CD4-positive, alpha-beta T cell treated with Interleukin-4 for 1 hour (primary cell): ENCODE measurements around the gene AASDH.
A peak's percentile ranks its signal among the peaks of the same experiment; 100 is the strongest.

Experiments
- DNase-seq, 2 donors: peaks; one replicate each; pipeline ENCODE4 v3.0.0-alpha.2; 2020 to 2022

Gene AASDH, protein sequence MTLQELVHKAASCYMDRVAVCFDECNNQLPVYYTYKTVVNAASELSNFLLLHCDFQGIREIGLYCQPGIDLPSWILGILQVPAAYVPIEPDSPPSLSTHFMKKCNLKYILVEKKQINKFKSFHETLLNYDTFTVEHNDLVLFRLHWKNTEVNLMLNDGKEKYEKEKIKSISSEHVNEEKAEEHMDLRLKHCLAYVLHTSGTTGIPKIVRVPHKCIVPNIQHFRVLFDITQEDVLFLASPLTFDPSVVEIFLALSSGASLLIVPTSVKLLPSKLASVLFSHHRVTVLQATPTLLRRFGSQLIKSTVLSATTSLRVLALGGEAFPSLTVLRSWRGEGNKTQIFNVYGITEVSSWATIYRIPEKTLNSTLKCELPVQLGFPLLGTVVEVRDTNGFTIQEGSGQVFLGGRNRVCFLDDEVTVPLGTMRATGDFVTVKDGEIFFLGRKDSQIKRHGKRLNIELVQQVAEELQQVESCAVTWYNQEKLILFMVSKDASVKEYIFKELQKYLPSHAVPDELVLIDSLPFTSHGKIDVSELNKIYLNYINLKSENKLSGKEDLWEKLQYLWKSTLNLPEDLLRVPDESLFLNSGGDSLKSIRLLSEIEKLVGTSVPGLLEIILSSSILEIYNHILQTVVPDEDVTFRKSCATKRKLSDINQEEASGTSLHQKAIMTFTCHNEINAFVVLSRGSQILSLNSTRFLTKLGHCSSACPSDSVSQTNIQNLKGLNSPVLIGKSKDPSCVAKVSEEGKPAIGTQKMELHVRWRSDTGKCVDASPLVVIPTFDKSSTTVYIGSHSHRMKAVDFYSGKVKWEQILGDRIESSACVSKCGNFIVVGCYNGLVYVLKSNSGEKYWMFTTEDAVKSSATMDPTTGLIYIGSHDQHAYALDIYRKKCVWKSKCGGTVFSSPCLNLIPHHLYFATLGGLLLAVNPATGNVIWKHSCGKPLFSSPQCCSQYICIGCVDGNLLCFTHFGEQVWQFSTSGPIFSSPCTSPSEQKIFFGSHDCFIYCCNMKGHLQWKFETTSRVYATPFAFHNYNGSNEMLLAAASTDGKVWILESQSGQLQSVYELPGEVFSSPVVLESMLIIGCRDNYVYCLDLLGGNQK

DNA sequence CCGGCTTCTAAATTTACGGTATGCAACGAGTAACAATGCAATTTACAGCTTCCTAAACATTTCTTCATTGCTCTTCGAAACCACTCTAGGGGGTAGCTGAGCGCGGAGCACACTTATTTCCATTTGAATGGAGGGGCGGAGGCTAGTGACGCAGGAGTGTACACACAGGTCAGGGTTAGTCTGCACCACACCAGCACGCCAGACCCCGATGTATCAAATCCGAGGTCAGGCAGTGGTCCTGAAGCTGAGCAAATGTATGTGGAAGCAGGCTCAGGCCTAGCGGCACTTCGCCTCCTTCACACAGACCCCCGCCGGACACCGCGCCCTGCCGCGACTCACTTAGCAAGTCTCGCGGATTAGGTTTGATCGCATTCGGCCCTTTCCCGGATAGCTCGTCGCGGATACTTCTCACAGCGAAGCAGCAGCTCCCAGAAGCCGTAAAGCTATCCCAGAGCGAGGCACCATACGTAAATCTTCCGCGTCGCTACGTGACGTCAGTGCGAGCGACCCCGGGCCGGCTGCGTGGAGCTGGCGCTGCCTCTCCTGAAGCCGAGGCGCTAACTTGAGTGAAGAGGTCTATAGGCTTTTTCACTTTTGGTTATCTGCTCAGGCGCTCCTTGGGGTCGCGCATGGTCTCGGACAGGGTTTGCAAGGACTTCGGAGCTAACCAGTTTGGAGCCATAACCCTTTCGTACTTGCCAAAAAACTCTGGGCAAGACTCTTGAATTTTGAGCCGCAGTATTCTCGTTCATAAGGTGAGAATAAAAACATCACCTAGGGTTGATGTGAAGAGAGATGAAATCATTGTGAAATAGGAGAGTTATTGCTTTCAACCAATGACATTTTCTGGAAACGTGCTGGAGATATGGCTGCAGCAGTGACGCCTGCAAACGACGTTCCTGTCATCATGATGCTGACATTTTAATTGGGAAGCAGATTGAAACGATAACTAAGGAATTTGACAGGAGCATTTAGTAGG lies at the start of gene AASDH:
TSS of gene AASDH (minus strand) at position 469 of the 979 bp plus-strand sequence. CDS start 3,192 bp downstream, outside the sequence.
- DNase-seq: peak; percentile 95 to 96

DNA sequence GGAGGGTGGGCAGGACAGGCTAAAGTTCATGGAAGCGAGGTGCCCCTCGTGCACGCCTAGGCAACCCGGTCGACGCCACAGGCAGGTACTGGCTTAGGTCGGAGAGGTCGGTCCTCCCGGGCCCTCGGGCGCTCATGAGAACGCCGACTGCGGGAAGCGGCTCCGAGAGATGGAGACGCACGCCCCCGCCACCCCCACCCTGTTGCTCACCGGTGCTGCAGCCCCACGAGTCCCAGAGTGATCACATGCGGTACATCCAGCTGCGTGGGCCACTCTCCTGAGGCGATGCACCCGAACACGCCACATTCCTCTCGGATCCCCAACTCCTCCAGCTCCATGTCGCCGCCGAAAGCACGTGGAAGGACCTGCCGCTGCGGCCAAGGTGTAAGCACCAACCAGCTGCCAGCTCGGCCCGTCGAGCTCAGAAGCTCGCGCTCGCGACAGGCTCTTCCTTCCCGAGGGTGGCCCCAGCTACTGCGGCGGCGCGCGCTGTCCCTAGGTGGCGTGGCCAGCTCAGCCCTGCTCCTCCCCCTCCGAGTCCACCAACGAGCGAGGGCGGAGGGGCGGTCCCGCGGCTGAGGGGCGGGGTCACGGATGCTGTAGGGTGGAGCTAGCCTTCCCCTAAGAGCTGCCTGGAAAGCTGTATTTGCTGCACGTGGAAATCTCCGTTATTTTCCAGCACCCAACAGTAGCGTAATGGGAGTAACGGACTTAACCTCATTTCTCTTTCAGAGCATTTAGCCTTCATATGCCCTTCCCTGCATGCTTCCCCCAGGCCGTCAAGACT lies 48.0 kb upstream of the AASDH start, which contains the start of gene PPAT:
TSS of gene PPAT (minus strand) at position 476 of the 787 bp plus-strand sequence. CDS start at position 338, 138 bp downstream.
- peak; percentile 97 to 98 for DNase-seq

DNA sequence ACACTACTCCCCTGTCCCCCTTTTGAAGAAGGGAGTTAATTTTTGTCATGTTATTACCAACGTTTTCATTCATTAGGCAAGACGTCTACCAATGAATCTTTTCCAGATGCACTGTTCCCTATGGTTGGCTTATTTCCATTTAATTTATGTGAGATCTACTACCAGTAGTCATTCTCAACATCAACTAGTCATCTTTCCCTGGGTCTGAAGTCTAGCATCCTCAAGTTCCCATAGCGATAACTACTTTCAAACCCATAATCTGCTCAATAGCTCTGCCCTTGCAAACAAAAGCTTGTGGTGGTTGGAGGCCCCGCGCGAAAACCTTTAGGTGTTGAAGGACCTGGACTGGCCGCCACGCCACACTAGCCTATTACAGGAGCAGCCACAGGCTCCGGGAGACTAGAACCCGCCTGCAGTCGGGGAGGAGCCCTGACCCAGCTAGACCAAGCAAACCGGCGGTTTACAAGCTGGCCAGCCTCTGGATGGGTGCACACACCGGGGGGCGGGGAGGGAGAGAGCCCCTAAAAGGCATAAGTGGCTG lies 47.4 kb upstream of the AASDH start:
- DNase-seq: peak in 1 of 2 donors; percentile 18

DNA sequence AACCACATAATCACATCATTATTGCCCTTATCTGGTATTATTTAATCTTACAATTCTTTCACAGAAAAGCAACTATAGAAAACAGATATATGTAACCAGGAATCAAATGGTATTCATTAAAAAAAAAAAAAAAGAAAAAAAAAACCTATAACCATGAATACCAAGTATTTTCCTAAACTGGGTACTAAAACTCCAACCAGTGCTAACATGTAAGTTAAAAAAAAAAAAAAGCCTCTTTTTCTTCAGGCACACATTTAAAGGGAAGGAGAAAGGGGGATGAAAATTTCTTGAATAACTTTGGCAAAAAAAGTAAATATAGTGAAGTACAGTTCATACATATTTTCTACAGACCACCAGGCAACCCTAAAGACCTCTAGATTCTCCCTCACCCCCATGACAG lies 46.0 kb upstream of the AASDH start:
- no peak for DNase-seq

DNA sequence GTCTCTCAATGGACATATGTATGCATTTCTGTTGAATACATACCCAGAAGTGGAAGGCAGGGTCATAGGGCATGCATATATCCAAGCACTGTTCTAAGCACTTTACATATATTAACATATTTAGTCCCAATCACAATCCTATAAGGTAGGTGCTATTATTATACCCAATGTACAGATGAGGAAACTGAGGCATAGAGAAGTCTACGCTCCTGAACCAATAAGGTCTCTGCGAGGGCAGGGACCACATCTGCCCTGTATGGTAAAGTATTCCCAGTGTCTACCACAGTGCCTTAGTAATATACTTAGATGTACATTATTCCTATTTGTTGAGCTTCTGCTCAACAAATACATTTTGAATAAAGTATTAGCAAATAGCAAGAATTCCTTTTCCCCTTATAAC lies 42.9 kb upstream of the AASDH start:
- no peak for DNase-seq

DNA sequence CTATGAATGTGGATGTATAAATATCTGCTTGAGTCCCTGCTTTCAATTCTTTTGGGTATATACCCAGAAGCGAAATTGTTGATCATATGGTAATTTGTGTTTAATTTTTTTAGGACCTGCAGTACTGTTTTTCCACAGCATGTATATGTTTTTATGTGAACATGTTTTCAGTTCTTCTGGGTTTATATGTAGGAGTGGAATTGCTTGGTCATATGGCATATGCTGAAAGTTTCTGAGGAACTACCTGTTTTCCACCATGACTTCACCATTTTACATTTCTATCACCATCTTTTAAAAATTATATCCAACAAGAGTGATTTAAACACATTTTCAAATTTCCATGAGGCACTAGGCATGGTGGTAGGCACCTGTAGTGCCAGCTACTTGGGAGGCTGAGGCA lies 39.9 kb upstream of the AASDH start:
- DNase-seq: no peak

DNA sequence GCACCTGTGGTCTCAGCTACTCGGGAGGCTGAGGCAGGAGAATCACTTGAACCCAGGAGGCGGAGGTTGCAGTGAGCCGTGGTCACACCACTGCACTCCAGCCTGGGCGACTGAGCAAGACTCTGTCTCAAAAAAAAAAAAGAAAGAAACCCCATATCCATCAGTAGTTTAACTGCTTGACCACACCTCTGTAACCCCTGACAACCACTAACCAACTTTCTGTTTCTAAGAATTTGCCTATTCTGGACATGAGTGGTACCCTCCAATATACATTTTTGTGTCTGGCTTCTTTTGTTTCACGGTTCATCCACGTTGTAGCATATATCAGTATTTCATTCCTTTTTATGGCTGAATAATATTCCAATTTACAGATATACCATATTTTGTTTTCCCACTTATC lies 39.0 kb upstream of the AASDH start:
- no peak for DNase-seq

DNA sequence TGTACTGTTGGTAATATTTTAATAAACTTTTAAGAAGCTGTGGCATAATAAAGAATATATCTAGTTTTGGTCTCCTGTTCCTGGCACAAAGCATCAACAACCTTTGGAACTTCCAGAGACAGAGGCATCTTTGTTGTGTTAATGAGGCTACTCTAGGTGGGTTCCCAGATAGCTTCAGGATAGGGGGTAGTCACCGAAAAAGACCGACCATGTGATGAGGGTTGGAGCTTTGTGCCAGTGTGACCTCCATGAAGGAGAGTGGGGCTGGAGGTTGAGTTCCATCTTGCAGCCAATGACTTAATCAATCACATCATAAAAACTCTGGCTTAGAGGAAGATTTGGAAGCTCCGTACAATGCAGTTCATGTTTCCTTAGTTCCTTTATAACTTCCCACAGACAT lies 38.2 kb upstream of the AASDH start:
- no peak for DNase-seq

DNA sequence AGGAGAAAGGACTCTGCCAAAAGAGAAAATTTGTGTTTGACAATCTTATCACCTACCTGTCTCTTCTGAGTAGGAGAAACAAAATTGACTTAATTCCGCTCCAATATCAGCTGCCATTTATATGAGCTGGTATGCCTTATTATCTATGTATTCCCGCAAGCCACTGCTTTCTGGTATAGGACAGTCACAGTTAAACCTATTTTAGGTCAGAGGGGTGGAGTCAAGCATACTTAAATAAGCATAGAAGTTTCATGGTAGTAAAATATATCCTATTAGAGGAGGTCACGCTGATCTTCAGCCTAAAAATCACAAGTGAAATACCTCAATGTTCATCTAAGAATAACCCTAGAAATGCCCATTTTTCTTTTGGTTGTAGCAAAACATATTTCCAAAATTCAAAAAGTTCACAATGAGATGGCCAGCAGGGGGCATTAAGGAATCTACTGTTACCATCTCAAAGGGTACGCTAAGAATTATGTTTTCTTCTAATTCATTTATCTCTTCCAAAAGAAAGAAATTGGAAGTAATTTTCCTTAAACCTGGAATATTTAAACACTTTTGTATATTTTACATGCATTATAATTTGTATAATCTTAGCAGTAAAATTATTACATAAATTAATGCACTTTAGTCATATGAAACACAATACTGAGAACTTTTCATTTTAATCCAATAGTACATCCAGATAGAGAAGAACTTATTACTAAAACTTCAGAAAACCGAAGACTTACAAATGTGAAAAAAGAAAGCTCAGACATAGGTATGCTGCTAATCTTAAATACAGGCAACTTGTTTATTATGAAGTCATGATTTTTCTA lies 37.6 kb upstream of the AASDH start:
- peak; percentile 15 to 62 for DNase-seq

DNA sequence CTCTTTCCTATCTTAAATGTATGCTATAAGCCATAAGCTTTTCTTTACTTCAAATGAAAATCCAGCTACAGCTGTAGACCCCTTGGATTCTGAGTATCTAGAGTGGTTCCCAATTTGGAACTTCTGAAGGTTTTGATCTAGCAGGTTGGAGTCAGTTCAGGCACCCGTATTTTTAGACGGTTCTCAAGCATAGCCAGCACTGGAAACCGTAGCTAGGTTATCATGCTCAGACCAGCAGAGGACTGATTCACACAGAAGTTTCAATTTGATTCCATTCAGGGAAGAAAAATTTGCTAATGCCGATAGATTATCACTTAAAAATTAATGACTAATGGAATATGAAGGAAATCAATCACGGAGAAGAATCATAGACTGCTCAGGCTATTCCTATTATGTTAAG lies 36.9 kb upstream of the AASDH start:
- DNase-seq: no peak

DNA sequence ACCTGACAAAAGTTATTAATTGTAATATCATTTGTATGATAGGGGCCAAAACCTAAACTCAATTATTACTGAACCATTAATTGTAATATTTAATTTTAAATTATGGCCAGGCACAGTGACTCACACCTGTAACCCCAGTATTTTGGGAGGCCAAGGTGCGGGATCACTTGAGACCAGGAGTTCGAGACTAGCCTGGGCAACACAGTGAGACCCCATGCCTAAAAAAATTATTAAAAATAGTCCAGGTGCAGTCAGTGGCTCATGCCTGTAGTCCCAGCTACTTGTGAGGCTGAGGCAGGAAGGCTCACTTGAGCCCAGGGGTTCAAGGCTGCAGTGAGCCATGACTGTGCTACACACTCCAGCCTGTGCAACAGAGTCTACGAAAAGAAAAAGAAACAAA lies 30.1 kb upstream of the AASDH start:
- no peak for DNase-seq

DNA sequence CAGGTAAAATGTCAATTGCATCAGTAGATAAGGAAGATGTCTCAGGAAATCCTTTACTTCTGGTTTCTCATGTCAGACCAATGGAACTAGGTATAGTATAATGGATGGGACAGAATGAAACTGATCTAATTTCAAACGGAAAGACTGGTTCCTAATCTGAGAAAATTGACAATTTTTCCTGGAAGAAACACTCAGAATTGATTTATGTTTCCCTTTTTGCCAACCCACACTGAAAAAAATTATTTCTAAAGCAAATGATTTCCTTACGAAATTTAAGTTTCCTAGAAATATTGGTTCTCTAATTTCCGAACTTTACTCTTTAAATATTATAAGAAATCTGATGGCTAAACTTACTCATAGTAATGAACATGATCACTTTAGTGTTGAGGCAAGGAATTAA lies 29.1 kb upstream of the AASDH start:
- no peak for DNase-seq

DNA sequence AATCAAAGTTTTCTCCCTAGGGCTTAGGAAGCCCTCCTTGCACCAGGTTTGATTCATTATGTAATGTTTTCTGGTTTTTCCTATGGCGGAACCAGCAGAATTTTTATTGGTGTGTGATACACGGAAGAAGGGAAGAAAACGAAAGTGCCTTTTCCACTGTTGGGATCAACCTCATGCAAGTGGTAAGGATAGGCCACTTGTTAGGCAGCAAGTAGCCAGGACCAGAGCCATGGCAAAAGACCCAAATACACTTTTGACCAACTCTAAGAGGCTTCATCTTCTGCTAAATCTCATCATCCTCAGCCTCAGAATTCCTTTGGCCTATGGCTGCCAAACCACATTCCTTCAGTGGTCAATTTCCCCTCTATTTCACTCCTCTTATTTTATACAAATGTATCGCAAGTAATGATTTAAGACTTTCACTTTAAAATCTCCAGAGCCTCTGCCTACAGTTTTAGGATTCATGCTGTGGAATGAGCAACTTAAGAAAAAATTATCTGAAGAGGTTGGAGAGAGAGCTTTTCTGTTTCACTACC lies 26.9 kb upstream of the AASDH start:
- DNase-seq: no peak

DNA sequence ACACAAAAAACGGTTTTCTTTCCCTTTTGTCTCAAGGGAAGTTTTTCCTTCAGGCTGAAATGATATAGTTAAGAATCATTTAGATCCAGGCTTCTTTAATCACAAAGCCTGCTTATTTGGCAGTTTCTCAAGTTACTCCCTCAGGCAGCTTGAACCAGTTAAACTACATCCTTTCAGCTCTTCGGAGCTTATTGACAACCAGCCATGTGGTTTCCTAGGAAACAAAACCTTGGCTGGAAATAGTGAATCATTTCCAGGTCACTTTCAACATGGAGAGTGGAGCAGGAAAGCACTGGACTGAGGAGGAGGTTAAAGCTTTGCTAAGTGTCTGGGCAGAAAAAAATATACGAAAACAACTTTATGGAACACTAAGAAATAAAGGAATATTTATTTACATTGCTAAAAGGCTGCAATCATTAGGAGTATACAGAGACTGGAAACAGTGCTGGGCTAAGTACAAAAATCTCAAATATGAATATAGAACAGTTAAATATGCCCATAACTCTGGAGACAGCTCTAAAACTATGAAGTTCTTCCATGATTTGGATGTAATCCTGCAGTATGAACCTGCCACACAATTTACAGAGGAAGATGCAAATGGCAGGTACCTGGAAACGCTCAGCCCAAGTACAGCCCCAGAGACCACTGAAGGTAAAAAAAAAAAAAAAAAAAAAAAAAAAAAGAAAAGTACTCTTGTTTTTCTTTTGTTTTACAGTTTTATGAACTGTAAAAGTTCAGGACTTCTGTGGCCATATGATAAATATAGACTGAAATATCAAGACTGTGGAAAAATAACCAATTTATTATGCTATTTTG lies 23.2 kb upstream of the AASDH start:
- DNase-seq: no peak

DNA sequence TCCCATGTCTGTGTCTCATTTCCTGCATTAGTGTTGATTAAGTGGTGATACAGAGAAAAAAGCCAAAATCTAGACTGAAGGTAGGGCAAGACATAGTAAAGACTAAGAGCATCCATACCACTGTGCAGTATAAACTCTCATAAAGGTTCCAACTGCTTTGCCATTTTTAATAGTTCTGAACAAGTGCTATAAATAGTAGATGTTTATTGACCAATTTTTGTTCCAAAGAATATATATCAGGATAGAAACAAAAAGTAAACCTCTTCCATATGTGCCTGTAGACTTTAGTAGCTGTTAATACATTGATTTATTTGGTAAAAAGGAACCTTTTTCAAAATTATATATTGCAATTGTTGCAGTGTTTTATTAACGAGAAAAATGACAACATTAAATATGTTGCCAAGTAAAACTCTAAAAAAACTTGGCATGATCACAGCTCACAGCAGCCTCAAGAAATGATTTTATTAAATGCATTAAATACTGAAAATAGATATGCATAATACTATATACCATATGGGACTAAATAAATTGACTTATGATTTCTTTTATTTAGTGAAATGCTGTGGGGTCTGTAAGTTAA lies 22.3 kb upstream of the AASDH start:
- no peak for DNase-seq

DNA sequence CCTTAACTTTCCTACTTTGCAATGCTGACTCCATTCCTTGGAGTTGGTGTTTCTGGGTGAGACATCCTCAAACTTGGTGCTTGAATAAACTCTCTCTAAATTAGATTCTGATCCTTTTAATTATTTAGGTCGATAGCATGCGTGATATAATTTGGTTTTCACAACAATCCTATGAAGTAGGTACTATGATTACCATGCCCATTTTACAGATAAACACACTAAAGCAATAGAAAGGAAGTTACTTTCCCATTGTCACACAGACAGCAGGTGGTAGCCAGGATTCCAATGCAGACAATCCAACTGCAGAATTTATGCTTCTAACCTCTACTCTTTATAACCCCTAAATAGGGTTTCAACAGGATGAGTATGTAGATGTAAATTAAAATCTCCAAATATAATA lies 21.7 kb upstream of the AASDH start:
- DNase-seq: no peak

DNA sequence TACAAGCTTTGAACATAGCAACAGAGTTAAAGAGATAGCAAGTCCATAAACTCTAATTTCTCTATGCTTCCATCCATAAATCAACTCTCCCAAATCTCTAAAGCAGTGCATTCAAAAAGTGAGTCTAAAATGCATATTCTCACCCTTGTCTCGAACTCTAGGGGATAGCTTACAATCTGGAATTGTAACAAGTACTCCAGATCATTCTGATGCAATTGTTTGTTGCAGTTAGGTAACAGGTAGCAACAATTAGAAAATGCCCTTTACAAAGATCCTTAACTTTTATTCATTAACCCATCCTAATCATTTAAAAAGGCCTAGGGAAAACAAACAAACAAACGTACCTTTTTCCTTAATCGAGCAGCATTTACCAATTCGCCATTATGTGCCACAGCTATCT lies 18.9 kb upstream of the AASDH start:
- DNase-seq: no peak

DNA sequence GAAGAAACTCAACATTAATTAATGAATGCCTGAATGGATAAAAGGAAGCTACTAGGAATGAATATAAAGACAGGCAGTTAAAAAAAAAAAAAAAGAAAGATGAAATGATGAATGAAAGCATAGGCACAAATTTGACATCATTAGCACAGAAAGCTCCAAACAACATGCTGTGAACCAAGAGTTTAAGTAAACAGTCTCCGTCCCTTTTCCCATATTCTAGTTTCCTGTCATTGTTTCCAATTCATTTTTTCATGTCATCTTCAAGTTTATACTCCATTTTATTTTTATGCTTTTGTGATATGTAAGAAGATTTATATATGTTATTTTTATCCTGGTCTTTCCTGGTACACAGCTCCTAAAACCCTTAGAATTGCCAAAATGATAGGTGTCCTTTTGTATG lies 17.7 kb upstream of the AASDH start:
- DNase-seq: no peak

DNA sequence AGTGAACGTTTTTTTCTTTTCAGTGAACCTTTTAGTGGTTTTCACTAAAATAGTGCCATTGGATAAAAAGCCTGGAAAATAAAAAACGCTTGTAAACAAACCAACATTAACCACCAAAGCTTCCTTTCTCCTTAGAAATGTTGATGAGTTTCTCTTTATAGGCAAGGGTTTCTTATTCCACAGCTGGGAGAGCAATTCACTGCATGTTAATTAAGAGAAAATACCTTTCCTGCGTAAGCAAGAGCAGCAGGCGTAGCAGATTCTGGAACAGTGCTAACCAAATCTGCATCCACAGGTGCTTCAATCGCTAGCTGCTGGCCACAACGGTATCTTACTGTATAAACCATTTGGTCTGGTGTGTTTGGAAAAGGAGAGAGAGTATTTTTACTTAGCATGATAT lies 13.3 kb upstream of the AASDH start:
- DNase-seq: no peak
